MM.1S (cell line): Measurements from ENCODE around the gene GLT8D1.
A peak's percentile ranks its signal among the peaks of the same experiment; 100 is the strongest.
"Not testable (repeated sequence)": the region's sequence is repeated elsewhere in the genome, so short reads cannot be mapped to it uniquely, and the experiment has no call there.

Source experiments
- DNase-seq: peaks from one replicate; pipeline ENCODE4 v3.0.0-alpha.2; 2015
- H2AFZ ChIP-seq: fragments of 300-600 bp; sonication (generic); 2 replicates; pipeline ENCODE4 v1.6.0; 2016; ENCODE audit warnings: antibody characterized with exemption, low read length
- H3F3A ChIP-seq: fragments of 300-600 bp; sonication (generic); 2 replicates; pipeline ENCODE4 v1.6.1; 2016; ENCODE audit warnings: mild to moderate bottlenecking, antibody characterized with exemption, low read length, moderate library complexity, mixed read lengths; ENCODE audit not compliant: insufficient read depth
- H3K27ac ChIP-seq: fragments of 300-600 bp; sonication (generic); 2 replicates; pipeline ENCODE4 v1.5.1; 2016; ENCODE audit warnings: mild to moderate bottlenecking, low read length
- H3K27me3 ChIP-seq: fragments of 300-600 bp; sonication (generic); replicated peaks from 2 replicates; pipeline ENCODE4 v1.6.0; 2016; ENCODE audit warnings: low read length; ENCODE audit not compliant: insufficient read depth
- H3K36me3 ChIP-seq: fragments of 300-600 bp; sonication (generic); replicated peaks from 2 replicates; pipeline ENCODE4 v1.6.1; 2016; ENCODE audit warnings: mild to moderate bottlenecking, low read length, mixed read lengths; ENCODE audit not compliant: insufficient read depth
- H3K4me1 ChIP-seq: fragments of 300-600 bp; sonication (generic); 2 replicates; pipeline ENCODE4 v1.6.1; 2016; ENCODE audit warnings: low read length, mixed read lengths
- H3K4me2 ChIP-seq: fragments of 300-600 bp; sonication (generic); 2 replicates; pipeline ENCODE4 v1.6.0; 2016; ENCODE audit warnings: low read depth, low read length
- H3K4me3 ChIP-seq: fragments of 300-600 bp; sonication (generic); 2 replicates; pipeline ENCODE4 v1.5.1; 2016; ENCODE audit warnings: low read length, mixed read lengths
- H3K79me2 ChIP-seq: fragments of 300-600 bp; sonication (generic); 2 replicates; pipeline ENCODE4 v1.6.1; 2016; ENCODE audit warnings: mixed run types, low read length, mixed read lengths
- H3K9ac ChIP-seq: fragments of 300-600 bp; sonication (generic); 2 replicates; pipeline ENCODE4 v1.6.1; 2016; ENCODE audit warnings: low read length, mixed read lengths
- H3K9me2 ChIP-seq: fragments of 300-600 bp; sonication (generic); replicated peaks from 2 replicates; pipeline ENCODE4 v1.6.1; 2016; ENCODE audit warnings: mild to moderate bottlenecking, low read length, mixed read lengths; ENCODE audit not compliant: insufficient read depth
- H3K9me3 ChIP-seq: fragments of 300-600 bp; sonication (generic); replicated peaks from 2 replicates; pipeline ENCODE4 v1.6.1; 2016; ENCODE audit warnings: mild to moderate bottlenecking, low read length, mixed read lengths; ENCODE audit not compliant: insufficient read depth
- H4K20me1 ChIP-seq: fragments of 300-600 bp; sonication (generic); 2 replicates; pipeline ENCODE4 v1.6.1; 2016; ENCODE audit warnings: mild to moderate bottlenecking, low read length, moderate library complexity, mixed read lengths; ENCODE audit not compliant: insufficient read depth
- EZH2 ChIP-seq: fragments of 300-600 bp; sonication (generic); optimal IDR thresholded peaks from 2 replicates; pipeline ENCODE3; 2017; ENCODE audit warnings: low read depth, mild to moderate bottlenecking, antibody characterized with exemption, low read length, mixed read lengths
- EZH2phosphoT487 ChIP-seq: fragments of 300-600 bp; sonication (generic); IDR thresholded peaks from 2 replicates; pipeline ENCODE4 v1.6.1; 2018; ENCODE audit warnings: antibody characterized with exemption, low read length
- TF ChIP-seq, protein P1 (sequence below): fragments of 300-600 bp; sonication (generic); IDR thresholded peaks from 2 replicates; pipeline ENCODE4 v1.5.1; 2016; ENCODE audit warnings: antibody characterized with exemption, low read length, mixed read lengths

Gene GLT8D1

GRCh38 chr3:52730681-52731080, 25.1 kb upstream of the GLT8D1 start:
- H3K9me3 ChIP-seq, result no peaks in the 10 kb centered on the region
- peak overlapping the region; percentile 8 for H2AFZ ChIP-seq
- H3F3A ChIP-seq, result peaks cover 12% of the 10 kb centered on the region
- H3K4me1 ChIP-seq, result peaks cover 21% of the 10 kb centered on the region
- H4K20me1 ChIP-seq, result no peaks in the 10 kb centered on the region
- DNase-seq, result peak; percentile 81
- no peaks in the 10 kb centered on the region for H3K9me2 ChIP-seq
- H3K27me3 ChIP-seq, result no peaks in the 10 kb centered on the region
- 0 out of 2 replicates have a peak, but pooled peaks cover 4% of the 10 kb centered on the region for H3K36me3 ChIP-seq
- no peaks in the 10 kb centered on the region for H3K79me2 ChIP-seq
- H3K4me2 ChIP-seq, result peak overlapping the region; percentile 85
- H3K4me3 ChIP-seq, result peak overlapping the region; percentile 28
- TF ChIP-seq, protein P1, sequence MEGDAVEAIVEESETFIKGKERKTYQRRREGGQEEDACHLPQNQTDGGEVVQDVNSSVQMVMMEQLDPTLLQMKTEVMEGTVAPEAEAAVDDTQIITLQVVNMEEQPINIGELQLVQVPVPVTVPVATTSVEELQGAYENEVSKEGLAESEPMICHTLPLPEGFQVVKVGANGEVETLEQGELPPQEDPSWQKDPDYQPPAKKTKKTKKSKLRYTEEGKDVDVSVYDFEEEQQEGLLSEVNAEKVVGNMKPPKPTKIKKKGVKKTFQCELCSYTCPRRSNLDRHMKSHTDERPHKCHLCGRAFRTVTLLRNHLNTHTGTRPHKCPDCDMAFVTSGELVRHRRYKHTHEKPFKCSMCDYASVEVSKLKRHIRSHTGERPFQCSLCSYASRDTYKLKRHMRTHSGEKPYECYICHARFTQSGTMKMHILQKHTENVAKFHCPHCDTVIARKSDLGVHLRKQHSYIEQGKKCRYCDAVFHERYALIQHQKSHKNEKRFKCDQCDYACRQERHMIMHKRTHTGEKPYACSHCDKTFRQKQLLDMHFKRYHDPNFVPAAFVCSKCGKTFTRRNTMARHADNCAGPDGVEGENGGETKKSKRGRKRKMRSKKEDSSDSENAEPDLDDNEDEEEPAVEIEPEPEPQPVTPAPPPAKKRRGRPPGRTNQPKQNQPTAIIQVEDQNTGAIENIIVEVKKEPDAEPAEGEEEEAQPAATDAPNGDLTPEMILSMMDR, result no peak
- no peak for TF ChIP-seq EZH2
- H3K9ac ChIP-seq, result peak overlapping the region; percentile 29; the same call in 1 of the 2 replicates
- peak overlapping the region; percentile 82 for H3K27ac ChIP-seq

DNA sequence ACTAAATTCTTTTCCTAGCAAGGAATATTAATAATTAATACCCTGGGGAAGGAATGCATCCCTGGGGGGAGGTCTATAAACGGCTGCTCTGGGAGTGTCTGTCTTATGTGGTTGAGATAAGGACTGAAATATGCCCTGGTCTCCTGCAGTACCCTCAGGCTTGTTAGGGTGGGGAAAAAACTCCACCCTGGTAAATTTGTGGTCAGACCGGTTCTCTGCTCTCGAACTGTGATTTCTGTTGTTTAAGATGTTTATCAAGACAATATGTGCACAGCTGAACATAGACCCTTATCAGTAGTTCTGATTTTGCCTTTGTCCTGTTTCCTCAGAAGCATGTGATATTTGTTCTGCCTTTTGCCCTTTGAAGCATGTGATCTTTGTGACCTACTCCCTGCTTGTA, 23.2 kb upstream of the GLT8D1 start:
- H3K4me3 ChIP-seq, H3K9me2 ChIP-seq, H4K20me1 ChIP-seq, H2AFZ ChIP-seq, H3K27ac ChIP-seq, H3K9me3 ChIP-seq, H3K9ac ChIP-seq, H3K36me3 ChIP-seq, H3K27me3 ChIP-seq, H3K79me2 ChIP-seq, H3K4me2 ChIP-seq, DNase-seq: not testable (repeated sequence)
- Histone ChIP-seq H3F3A (peaks cover 12% of the 10 kb centered on the region), H3K4me1 (peaks cover 21% of the 10 kb centered on the region)

DNA sequence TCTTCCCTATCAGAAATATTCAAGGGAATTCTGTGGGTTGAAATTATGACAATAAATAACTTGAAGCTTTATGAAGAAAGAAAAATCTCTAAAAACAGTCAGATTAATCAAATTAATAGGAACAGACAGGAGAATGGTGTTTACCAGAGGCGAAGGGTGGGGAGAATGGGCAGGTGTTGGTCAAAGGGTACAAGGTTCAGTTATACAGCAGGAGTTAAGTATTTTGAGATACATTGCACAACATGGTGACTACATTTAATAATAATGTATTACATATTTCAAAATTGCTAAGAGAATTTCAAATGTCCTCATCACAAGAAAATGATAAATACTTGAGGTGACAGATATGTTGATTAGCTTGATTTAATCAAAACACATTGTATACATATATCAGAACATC, 18.9 kb upstream of the GLT8D1 start:
- H3K27ac ChIP-seq, result no peak overlapping the region
- TF ChIP-seq EZH2 (no peak), EZH2phosphoT487 (no peak)
- TF ChIP-seq, protein P1, result no peak
- no peaks in the 10 kb centered on the region for H4K20me1 ChIP-seq
- H3K9me3 ChIP-seq, result no peaks in the 10 kb centered on the region
- no peak overlapping the region for H3K4me2 ChIP-seq
- DNase-seq, result no peak
- H3K36me3 ChIP-seq, result no peaks in the 10 kb centered on the region
- peaks cover 28% of the 10 kb centered on the region for H3F3A ChIP-seq
- H3K79me2 ChIP-seq, result 0 out of 2 replicates have a peak, but pooled peaks cover 6% of the 10 kb centered on the region
- H3K27me3 ChIP-seq, result no peaks in the 10 kb centered on the region
- H2AFZ ChIP-seq, result no peak overlapping the region
- no peak overlapping the region for H3K9ac ChIP-seq
- no peak overlapping the region for H3K4me3 ChIP-seq
- no peaks in the 10 kb centered on the region for H3K9me2 ChIP-seq
- peaks cover 31% of the 10 kb centered on the region for H3K4me1 ChIP-seq

GRCh38 chr3:52723935-52724334, 18.3 kb upstream of the GLT8D1 start:
- Histone ChIP-seq H3K27ac (no peak overlapping the region), H3K4me2 (no peak overlapping the region), H3K36me3 (no peaks in the 10 kb centered on the region), H3K9me3 (no peaks in the 10 kb centered on the region), H3K79me2 (0 out of 2 replicates have a peak, but pooled peaks cover 6% of the 10 kb centered on the region), H3K9me2 (no peaks in the 10 kb centered on the region), H3K27me3 (no peaks in the 10 kb centered on the region), H3K9ac (no peak overlapping the region), H2AFZ (no peak overlapping the region), H3F3A (peaks cover 29% of the 10 kb centered on the region), H4K20me1 (no peaks in the 10 kb centered on the region), H3K4me1 (peaks cover 33% of the 10 kb centered on the region), H3K4me3 (no peak overlapping the region)
- TF ChIP-seq, protein P1, result no peak
- TF ChIP-seq EZH2phosphoT487 (no peak), EZH2 (no peak)
- DNase-seq, result no peak
